ENCODE data around the gene MSL3B.

The MSL3B gene

DNA sequence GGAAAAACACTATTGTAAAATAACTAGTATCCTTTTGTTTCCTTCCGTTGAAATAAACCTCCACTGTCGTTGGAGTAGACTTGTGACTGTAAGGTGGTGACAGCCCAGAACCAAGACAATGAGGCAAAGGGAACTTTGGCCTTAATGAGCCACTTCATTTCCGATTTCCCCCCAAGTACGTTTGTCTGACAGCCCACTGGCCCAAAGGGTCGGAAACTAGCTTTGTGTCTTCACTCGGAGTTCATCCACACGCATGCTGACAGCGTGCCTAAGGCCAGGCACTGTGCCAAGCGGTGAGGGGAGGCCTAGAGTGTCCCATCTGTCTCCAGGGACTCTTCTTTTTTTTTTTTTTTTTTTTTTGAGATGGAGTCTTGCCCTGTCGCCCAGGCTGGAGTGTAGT, 34.8 kb downstream of the MSL3B start:
- no peak overlapping the region for H3K4me3 ChIP-seq
- no peak for TF ChIP-seq POLR2A (IDR thresholded peaks at IDR 0.05)
- TF ChIP-seq, protein P1, sequence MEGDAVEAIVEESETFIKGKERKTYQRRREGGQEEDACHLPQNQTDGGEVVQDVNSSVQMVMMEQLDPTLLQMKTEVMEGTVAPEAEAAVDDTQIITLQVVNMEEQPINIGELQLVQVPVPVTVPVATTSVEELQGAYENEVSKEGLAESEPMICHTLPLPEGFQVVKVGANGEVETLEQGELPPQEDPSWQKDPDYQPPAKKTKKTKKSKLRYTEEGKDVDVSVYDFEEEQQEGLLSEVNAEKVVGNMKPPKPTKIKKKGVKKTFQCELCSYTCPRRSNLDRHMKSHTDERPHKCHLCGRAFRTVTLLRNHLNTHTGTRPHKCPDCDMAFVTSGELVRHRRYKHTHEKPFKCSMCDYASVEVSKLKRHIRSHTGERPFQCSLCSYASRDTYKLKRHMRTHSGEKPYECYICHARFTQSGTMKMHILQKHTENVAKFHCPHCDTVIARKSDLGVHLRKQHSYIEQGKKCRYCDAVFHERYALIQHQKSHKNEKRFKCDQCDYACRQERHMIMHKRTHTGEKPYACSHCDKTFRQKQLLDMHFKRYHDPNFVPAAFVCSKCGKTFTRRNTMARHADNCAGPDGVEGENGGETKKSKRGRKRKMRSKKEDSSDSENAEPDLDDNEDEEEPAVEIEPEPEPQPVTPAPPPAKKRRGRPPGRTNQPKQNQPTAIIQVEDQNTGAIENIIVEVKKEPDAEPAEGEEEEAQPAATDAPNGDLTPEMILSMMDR (IDR thresholded peaks at IDR 0.05) = no peak
- no peaks in the 10 kb centered on the region for H3K36me3 ChIP-seq (replicated peaks in 1 of 2)
- no peaks in the 10 kb centered on the region for H3K27me3 ChIP-seq
- 72 to 85% (median 76%) methylated on average over 10 of the region's 10 CpGs for WGBS, 4 donors
- no peak overlapping the region for H3K27ac ChIP-seq
- intact Hi-C loops (cut with DNase I) = no loop called here
- H3K9me3 ChIP-seq (replicated peaks in 1 of 3) = no peaks in the 10 kb centered on the region
- DNase-seq = no peak
- H3K4me1 ChIP-seq (replicated peaks in 1 of 2) = no peaks in the 10 kb centered on the region

- 63 to 89% (median 73%) methylated on average over 3 to 7 of the region's 7 CpGs for WGBS, 4 donors
- Histone ChIP-seq H3K4me1 (replicated peaks in 1 of 2) (no peaks in the 10 kb centered on the region), H3K27ac (no peak overlapping the region), H3K27me3 (no peaks in the 10 kb centered on the region), H3K4me3 (no peak overlapping the region), H3K9me3 (replicated peaks in 1 of 3) (no peaks in the 10 kb centered on the region), H3K36me3 (replicated peaks in 1 of 2) (no peaks in the 10 kb centered on the region)
- intact Hi-C loops (cut with DNase I) = no loop called here
- DNase-seq = no peak
- TF ChIP-seq, protein P1 (IDR thresholded peaks at IDR 0.05) = no peak
- TF ChIP-seq POLR2A (IDR thresholded peaks at IDR 0.05) = no peak
Measured at GRCh38 chr2:233832869-233833311, 35.3 kb downstream of the MSL3B start.

GRCh38 chr2:233832414-233832813, 35.8 kb downstream of the MSL3B start:
- TF ChIP-seq, protein P1 (IDR thresholded peaks at IDR 0.05) = no peak
- no peak for TF ChIP-seq POLR2A (IDR thresholded peaks at IDR 0.05)
- whole genome bisulfite sequencing, 4 donors = 82 to 93% (median 87%) methylated on average over 8 to 9 of the region's 9 CpGs
- DNase-seq = no peak

GRCh38 chr2:233831861-233832260, 36.3 kb downstream of the MSL3B start:
- TF ChIP-seq, protein P1 (IDR thresholded peaks at IDR 0.05) = no peak
- no peak for TF ChIP-seq POLR2A (IDR thresholded peaks at IDR 0.05)
- Histone ChIP-seq H3K27ac (no peak overlapping the region), H3K9me3 (replicated peaks in 1 of 3) (no peaks in the 10 kb centered on the region), H3K27me3 (no peaks in the 10 kb centered on the region), H3K36me3 (replicated peaks in 1 of 2) (no peaks in the 10 kb centered on the region), H3K4me3 (no peak overlapping the region), H3K4me1 (replicated peaks in 1 of 2) (no peaks in the 10 kb centered on the region)
- no peak for DNase-seq
- intact Hi-C loops (cut with DNase I) = no loop called here
- 96 to 98% (median 97%) methylated on average over 6 of the region's 6 CpGs for WGBS, 4 donors

More at GRCh38 chr2:233832414-233832813, 35.8 kb downstream of the MSL3B start:
- H3K9me3 ChIP-seq (replicated peaks in 1 of 3) = no peaks in the 10 kb centered on the region
- no peaks in the 10 kb centered on the region for H3K4me1 ChIP-seq (replicated peaks in 1 of 2)
- intact Hi-C loops (cut with DNase I) = no loop called here
- H3K36me3 ChIP-seq (replicated peaks in 1 of 2) = no peaks in the 10 kb centered on the region
- H3K27me3 ChIP-seq = no peaks in the 10 kb centered on the region
- H3K4me3 ChIP-seq = no peak overlapping the region
- no peak overlapping the region for H3K27ac ChIP-seq

Data from adrenal gland (tissue), 9 donors.